GM12878 (cell line): ENCODE results near the gene GSG1L. TPM values are rescaled to one million over a fixed set of nuclear protein-coding genes. Genes with fewer than 3 reads are reported as not detected.

Experiments used
- ATAC-seq: fragments of 200-7000 bp; cut with Tn5 transposase; 3 replicates; pipeline ENCODE4 v1.9.1; 2020; ENCODE audit warnings: mild to moderate bottlenecking, moderate library complexity
- BruUV-seq: library from RNA; stranded (reverse); fragments of 400-500 nt; replicated peaks from 2 replicates; lab custom pipeline; 2021; lab: Mats Ljungman, UMichigan
- CTCF ChIA-PET: fragments of 300-600 bp; sonication (Branson Sonifier 250); formaldehyde crosslinking; extraction: SDS; loops from one replicate; lab custom pipeline; 2021; ENCODE audit warnings: inconsistent platforms; lab: Yijun Ruan, JAX
- POLR2A ChIA-PET: fragments of 350-600 bp; formaldehyde crosslinking; extraction: SDS; loops from one replicate; lab custom pipeline; 2021; ENCODE audit warnings: inconsistent platforms; lab: Charles Lee
- RAD21 ChIA-PET: fragments of 300-600 bp; sonication (Branson Sonifier 250); formaldehyde crosslinking; loops from one replicate; lab custom pipeline; 2023; ENCODE audit warnings: antibody characterized with exemption; ENCODE audit not compliant: unreplicated experiment; lab: Charles Lee
- SMC1A ChIA-PET: fragments of 300-600 bp; sonication (Branson Sonifier 250); formaldehyde crosslinking; loops from one replicate; lab custom pipeline; 2023; ENCODE audit not compliant: unreplicated experiment, uncharacterized antibody; lab: Charles Lee
- DNase-seq: peaks from one replicate; pipeline ENCODE4 v3.0.0-alpha.2; 2011; ENCODE audit warnings: low read depth, low spot score
- FAIRE-seq: peaks from 3 replicates; lab custom pipeline; 2011; peaks lifted over from hg19 to GRCh38; lab: Jason Lieb, UNC
- H2AFZ ChIP-seq: 2 replicates; pipeline ENCODE4 v1.6.0; 2011; ENCODE audit warnings: low read depth, low read length, control low read depth; ENCODE audit not compliant: control insufficient read depth
- H3K27ac ChIP-seq: 2 replicates; pipeline ENCODE4 v1.5.1; 2011; ENCODE audit warnings: control low read depth; ENCODE audit not compliant: control insufficient read depth, insufficient read depth
- H3K27me3 ChIP-seq, 2 experiments: replicated peaks in 1 of 2; 2 replicates each; pipeline versions ENCODE4 v1.6.0 to v1.6.1; 2011; ENCODE audit warnings: low read length in 1 of 2; ENCODE audit not compliant: control insufficient read depth in 2 of 2, insufficient read depth in 2 of 2
- H3K36me3 ChIP-seq, 2 experiments: 2 replicates each; pipeline ENCODE4 v1.5.1; 2011; ENCODE audit warnings: low read length in 1 of 2; ENCODE audit not compliant: control insufficient read depth in 2 of 2, insufficient read depth in 2 of 2
- H3K4me1 ChIP-seq: 2 replicates; pipeline ENCODE4 v1.6.1; 2011; ENCODE audit warnings: mild to moderate bottlenecking, low read length, moderate library complexity, mixed read lengths; ENCODE audit not compliant: control insufficient read depth, insufficient read depth
- H3K4me2 ChIP-seq: 2 replicates; pipeline ENCODE4 v1.6.0; 2011; ENCODE audit warnings: control low read depth; ENCODE audit not compliant: control insufficient read depth, insufficient read depth
- H3K4me3 ChIP-seq: fragments of 200-600 bp; sonication (generic); 2 replicates; pipeline ENCODE4 v1.5.1; 2016
- H3K79me2 ChIP-seq: 2 replicates; pipeline ENCODE4 v1.6.0; 2011; ENCODE audit warnings: low read length; ENCODE audit not compliant: control insufficient read depth, insufficient read depth
- H3K9ac ChIP-seq: 2 replicates; pipeline ENCODE4 v1.8.0; 2011; ENCODE audit warnings: low read length, control low read depth, mixed read lengths; ENCODE audit not compliant: control insufficient read depth, insufficient read depth
- H3K9me3 ChIP-seq: replicated peaks from 3 replicates; pipeline ENCODE4 v1.5.1; 2011; ENCODE audit warnings: mild to moderate bottlenecking, low read length; ENCODE audit not compliant: control insufficient read depth, insufficient read depth
- H4K20me1 ChIP-seq: 2 replicates; pipeline ENCODE4 v1.6.0; 2011; ENCODE audit not compliant: control insufficient read depth, insufficient read depth
- CHD1 ChIP-seq: IDR thresholded peaks from 2 replicates; pipeline ENCODE4 v1.6.1; 2012; ENCODE audit warnings: low read depth, low read length, improper control_type of control experiment
- CREB1 ChIP-seq: IDR thresholded peaks from 2 replicates; pipeline ENCODE4 v1.6.1; 2012; ENCODE audit warnings: low read depth, mild to moderate bottlenecking, inconsistent platforms
- EGR1 ChIP-seq, 2 experiments: IDR thresholded peaks; 1 replicate in 1 of 2; 2 replicates in 1 of 2; pipeline ENCODE4 v1.6.1; 2011 to 2012; ENCODE audit warnings: low read depth in 2 of 2, low read length in 2 of 2, borderline replicate concordance in 1 of 2, mild to moderate bottlenecking in 1 of 2, moderate library complexity in 1 of 2
- EP300 ChIP-seq, 2 experiments: fragments of 150-350 bp in 1 of 2; IDR thresholded peaks; 2 replicates each; pipeline ENCODE4 v1.6.1; 2011 to 2012; ENCODE audit warnings: low read depth in 2 of 2, low read length in 2 of 2, borderline replicate concordance in 1 of 2, improper control_type of control experiment in 1 of 2, inconsistent platforms in 1 of 2; ENCODE audit not compliant: control insufficient read depth in 1 of 2
- ESRRA ChIP-seq: IDR thresholded peaks from 2 replicates; pipeline ENCODE4 v1.6.1; 2012; ENCODE audit warnings: mild to moderate bottlenecking, low read length, improper control_type of control experiment
- IKZF1 ChIP-seq: fragments of 450-650 bp; conservative IDR thresholded peaks from 2 replicates; pipeline ENCODE4 v1.6.1; 2017; ENCODE audit warnings: antibody characterized with exemption, mild to moderate bottlenecking
- MEF2A ChIP-seq: IDR thresholded peaks from 2 replicates; pipeline ENCODE4 v1.6.1; 2011; ENCODE audit warnings: low read depth, mild to moderate bottlenecking, low read length, moderate library complexity; ENCODE audit not compliant: insufficient read depth
- MEF2B ChIP-seq: fragments of 450-650 bp; IDR thresholded peaks from 2 replicates; pipeline ENCODE4 v1.6.1; 2018; ENCODE audit warnings: mild to moderate bottlenecking, moderate library complexity; ENCODE audit not compliant: partially characterized antibody, poor library complexity, severe bottlenecking
- NR2C1 ChIP-seq: fragments of 450-650 bp; IDR thresholded peaks from 2 replicates; pipeline ENCODE4 v1.6.1; 2017; ENCODE audit warnings: antibody characterized with exemption, mild to moderate bottlenecking, moderate library complexity
- NR2C2 ChIP-seq: IDR thresholded peaks from 2 replicates; pipeline ENCODE4 v1.6.1; 2011; ENCODE audit warnings: borderline replicate concordance, low read depth; ENCODE audit not compliant: control insufficient read depth, insufficient read length
- NRF1 ChIP-seq: conservative IDR thresholded peaks from 2 replicates; pipeline ENCODE4 v1.6.1; 2011; ENCODE audit warnings: mild to moderate bottlenecking, low read depth, low read length, improper control_type of control experiment
- RAD51 ChIP-seq: fragments of 450-650 bp; IDR thresholded peaks from 2 replicates; pipeline ENCODE4 v1.6.1; 2016; ENCODE audit warnings: moderate library complexity, mild to moderate bottlenecking, inconsistent platforms
- SIN3A ChIP-seq: IDR thresholded peaks from 2 replicates; pipeline ENCODE4 v1.6.1; 2012; ENCODE audit warnings: low read depth, low read length, improper control_type of control experiment
- SIX5 ChIP-seq: IDR thresholded peaks from 2 replicates; pipeline ENCODE4 v1.6.1; 2011; ENCODE audit warnings: mild to moderate bottlenecking, low read depth, low read length, moderate library complexity; ENCODE audit not compliant: severe bottlenecking
- SREBF1 ChIP-seq: IDR thresholded peaks from 2 replicates; pipeline ENCODE4 v1.6.1; 2012; ENCODE audit warnings: mild to moderate bottlenecking, low read length
- ZNF24 ChIP-seq: fragments of 450-650 bp; IDR thresholded peaks from 2 replicates; pipeline ENCODE4 v1.6.1; 2017; ENCODE audit warnings: antibody characterized with exemption, mild to moderate bottlenecking
- ZNF384 ChIP-seq: IDR thresholded peaks from 2 replicates; pipeline ENCODE4 v1.6.1; 2012; ENCODE audit warnings: low read depth, mild to moderate bottlenecking, low read length, improper control_type of control experiment, borderline replicate concordance
- ZNF622 ChIP-seq: fragments of 450-650 bp; IDR thresholded peaks from 2 replicates; pipeline ENCODE4 v1.6.1; 2017; ENCODE audit warnings: mild to moderate bottlenecking, inconsistent platforms
- ZSCAN29 ChIP-seq: fragments of 450-650 bp; IDR thresholded peaks from 2 replicates; pipeline ENCODE4 v1.6.1; 2017; ENCODE audit warnings: mild to moderate bottlenecking, moderate library complexity
- WGBS: methylation state at CpG from one replicate; pipeline ENCODE4 v1.1.6; 2016; ENCODE audit warnings: low lambda C conversion rate; ENCODE audit not compliant: insufficient replicate concordance, insufficient coverage; ENCODE audit errors: missing lambda C conversion rate; 5-methylcytosine and 5-hydroxymethylcytosine counted together
- in situ Hi-C: fragments of 300-500 bp; cut with MboI; formaldehyde crosslinking; loops from 9 replicates; pipeline ENCODE4 v1.14.3; 2018; ENCODE audit warnings: mixed read lengths
- intact Hi-C: fragments of 100-400 bp; cut with micrococcal nuclease; formaldehyde crosslinking; loops from one replicate; pipeline ENCODE4 v1.14.2; 2022; ENCODE audit not compliant: unreplicated experiment
- polyA plus RNA-seq, 11 experiments: library from polyadenylated mRNA; depleted of rRNA in 4 of 11; unstranded in 6 of 11; stranded (reverse) in 5 of 11; fragments of >200 nt; fragmentation: Nextera tagmentation in 4 of 11; fragmentation: Illumina TruSeq in 1 of 11; extraction: Ambion mirVana in 4 of 11; extraction: Trizol in 1 of 11; gene quantifications; 1 replicate in 1 of 11; 2 replicates in 10 of 11; pipeline versions ENCODE4 v1.2.1 to v1.2.3, GENCODE V29; 2011 to 2016; ENCODE audit warnings: inconsistent platforms in 2 of 11, missing spikeins in 2 of 11, low read depth in 1 of 11
- total RNA-seq, 4 experiments: library from RNA; depleted of rRNA in 3 of 4; stranded (reverse); fragments of >200 nt in 3 of 4; fragmentation: Illumina TruSeq in 1 of 4; extraction: Trizol in 1 of 4; gene quantifications; 2 replicates each; pipeline versions ENCODE4 v1.2.1 to v1.2.3, GENCODE V29; 2013 to 2021
- TF ChIP-seq, protein P1 (sequence below): fragments of 450-650 bp; IDR thresholded peaks from 2 replicates; pipeline ENCODE4 v1.6.1; 2016; ENCODE audit warnings: mild to moderate bottlenecking
- TF ChIP-seq, protein P2 (sequence below): fragments of 450-650 bp; IDR thresholded peaks from 2 replicates; pipeline ENCODE4 v1.6.1; 2017; ENCODE audit warnings: mild to moderate bottlenecking

The GSG1L gene
- total and polyA plus RNA-seq, 10 of the 15 experiments (the other 5 are each of a cell fraction or from before 2014, with no cell fraction given): not detected

DNA sequence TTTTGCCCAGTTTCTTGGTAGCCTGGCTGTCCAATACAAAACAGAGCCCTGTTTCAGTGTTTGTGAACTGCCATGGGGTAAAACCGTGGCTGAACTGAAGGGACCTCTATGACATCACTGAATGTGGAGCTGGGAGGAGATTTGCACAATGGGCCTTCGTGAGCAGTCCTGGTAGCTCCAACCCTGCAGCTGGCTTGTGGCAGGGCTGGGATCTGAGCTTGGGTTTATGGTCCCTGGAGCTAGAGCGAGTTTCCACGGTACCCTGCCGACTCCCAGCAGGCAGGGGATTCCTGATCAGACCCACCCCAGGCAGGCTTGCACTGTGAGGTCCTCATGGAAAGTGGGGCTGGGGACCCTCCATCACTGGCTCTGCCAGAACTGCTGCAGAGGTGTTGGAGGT is 247.0 kb downstream of the GSG1L start (continued):
- TF ChIP-seq, protein P1, sequence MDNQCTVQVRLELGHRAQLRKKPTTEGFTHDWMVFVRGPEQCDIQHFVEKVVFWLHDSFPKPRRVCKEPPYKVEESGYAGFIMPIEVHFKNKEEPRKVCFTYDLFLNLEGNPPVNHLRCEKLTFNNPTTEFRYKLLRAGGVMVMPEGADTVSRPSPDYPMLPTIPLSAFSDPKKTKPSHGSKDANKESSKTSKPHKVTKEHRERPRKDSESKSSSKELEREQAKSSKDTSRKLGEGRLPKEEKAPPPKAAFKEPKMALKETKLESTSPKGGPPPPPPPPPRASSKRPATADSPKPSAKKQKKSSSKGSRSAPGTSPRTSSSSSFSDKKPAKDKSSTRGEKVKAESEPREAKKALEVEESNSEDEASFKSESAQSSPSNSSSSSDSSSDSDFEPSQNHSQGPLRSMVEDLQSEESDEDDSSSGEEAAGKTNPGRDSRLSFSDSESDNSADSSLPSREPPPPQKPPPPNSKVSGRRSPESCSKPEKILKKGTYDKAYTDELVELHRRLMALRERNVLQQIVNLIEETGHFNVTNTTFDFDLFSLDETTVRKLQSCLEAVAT: no peak
- no peak for TF ChIP-seq IKZF1
- TF ChIP-seq SIN3A: no peak
- no peak for TF ChIP-seq EP300 (IDR thresholded peaks at IDR 0.05; ENCODE audit: borderline replicate concordance in 1 of 2, control insufficient read depth in 1 of 2, low read depth in 2 of 2, low read length in 2 of 2)
- TF ChIP-seq NR2C1: no peak
- TF ChIP-seq ZNF24: no peak

DNA sequence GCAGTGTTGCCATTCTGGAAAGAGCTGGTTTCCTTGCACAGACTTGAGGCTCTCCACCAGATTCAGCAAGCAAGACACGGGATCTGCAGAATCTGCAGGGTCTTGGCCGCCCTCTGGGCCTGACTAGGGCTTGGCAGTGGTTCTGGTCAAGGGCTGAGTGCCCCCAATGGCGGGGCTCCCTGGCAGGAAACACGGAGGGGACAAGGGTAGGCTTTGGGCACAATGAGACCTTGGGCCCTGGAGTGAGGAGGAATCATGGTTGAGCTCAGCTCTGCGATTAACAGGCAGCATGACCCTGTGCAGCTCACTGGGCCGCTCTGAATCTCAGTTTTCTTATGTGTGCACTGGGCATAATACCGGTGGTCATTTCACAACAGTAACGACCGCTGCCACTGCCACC is 249.9 kb downstream of the GSG1L start:
- H2AFZ ChIP-seq: no peak overlapping the region
- CTCF ChIA-PET: no interaction called here
- no peak overlapping the region for H3K9ac ChIP-seq
- no TSS peak for BruUV-seq
- H3K36me3 ChIP-seq: no peaks in the 10 kb centered on the region
- in situ Hi-C loops: no loop called here
- H3K4me1 ChIP-seq: no peaks in the 10 kb centered on the region
- RAD21 ChIA-PET: no interaction called here
- no peaks in the 10 kb centered on the region; a peak in 1 of 4 replicates for H3K27me3 ChIP-seq
- H3K9me3 ChIP-seq: no peaks in the 10 kb centered on the region
- SMC1A ChIA-PET: no interaction called here
- DNase-seq: no peak
- no peaks in the 10 kb centered on the region for H3K79me2 ChIP-seq
- H3K4me2 ChIP-seq: no peak overlapping the region
- H4K20me1 ChIP-seq: no peaks in the 10 kb centered on the region
- intact Hi-C loops: no loop called here
- no peak overlapping the region for H3K4me3 ChIP-seq
- ATAC-seq: no peak
- WGBS: 38% methylated on average over 9 of the region's 9 CpGs
- H3K27ac ChIP-seq: no peak overlapping the region
- FAIRE-seq: no peak
- POLR2A ChIA-PET: no interaction called here
- TF ChIP-seq NRF1: no peak
- TF ChIP-seq RAD51: no peak
- TF ChIP-seq ZNF384: no peak
- TF ChIP-seq, protein P2, sequence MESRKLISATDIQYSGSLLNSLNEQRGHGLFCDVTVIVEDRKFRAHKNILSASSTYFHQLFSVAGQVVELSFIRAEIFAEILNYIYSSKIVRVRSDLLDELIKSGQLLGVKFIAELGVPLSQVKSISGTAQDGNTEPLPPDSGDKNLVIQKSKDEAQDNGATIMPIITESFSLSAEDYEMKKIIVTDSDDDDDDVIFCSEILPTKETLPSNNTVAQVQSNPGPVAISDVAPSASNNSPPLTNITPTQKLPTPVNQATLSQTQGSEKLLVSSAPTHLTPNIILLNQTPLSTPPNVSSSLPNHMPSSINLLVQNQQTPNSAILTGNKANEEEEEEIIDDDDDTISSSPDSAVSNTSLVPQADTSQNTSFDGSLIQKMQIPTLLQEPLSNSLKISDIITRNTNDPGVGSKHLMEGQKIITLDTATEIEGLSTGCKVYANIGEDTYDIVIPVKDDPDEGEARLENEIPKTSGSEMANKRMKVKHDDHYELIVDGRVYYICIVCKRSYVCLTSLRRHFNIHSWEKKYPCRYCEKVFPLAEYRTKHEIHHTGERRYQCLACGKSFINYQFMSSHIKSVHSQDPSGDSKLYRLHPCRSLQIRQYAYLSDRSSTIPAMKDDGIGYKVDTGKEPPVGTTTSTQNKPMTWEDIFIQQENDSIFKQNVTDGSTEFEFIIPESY: no peak
- no peak for TF ChIP-seq NR2C2
- no peak for TF ChIP-seq ZNF622
- no peak for TF ChIP-seq CHD1
- no peak for TF ChIP-seq ESRRA
- TF ChIP-seq MEF2B: no peak
- no peak for TF ChIP-seq EGR1 (IDR thresholded peaks at IDR 0.05; ENCODE audit: borderline replicate concordance in 1 of 2, low read depth in 2 of 2, low read length in 2 of 2)
- TF ChIP-seq SIX5: no peak
- no peak for TF ChIP-seq ZSCAN29
- TF ChIP-seq SREBF1: no peak
- TF ChIP-seq CREB1: no peak
- no peak for TF ChIP-seq MEF2A
